ENCODE results near the gene PRX. TPM values are rescaled to one million over a fixed set of nuclear protein-coding genes. Genes with fewer than 3 reads are reported as not detected.

Gene PRX
- total and polyA plus RNA-seq, 2 of the 13 experiments (the other 11 are each of a cell fraction or from before 2014, with no cell fraction given), result 0.66 TPM

DNA sequence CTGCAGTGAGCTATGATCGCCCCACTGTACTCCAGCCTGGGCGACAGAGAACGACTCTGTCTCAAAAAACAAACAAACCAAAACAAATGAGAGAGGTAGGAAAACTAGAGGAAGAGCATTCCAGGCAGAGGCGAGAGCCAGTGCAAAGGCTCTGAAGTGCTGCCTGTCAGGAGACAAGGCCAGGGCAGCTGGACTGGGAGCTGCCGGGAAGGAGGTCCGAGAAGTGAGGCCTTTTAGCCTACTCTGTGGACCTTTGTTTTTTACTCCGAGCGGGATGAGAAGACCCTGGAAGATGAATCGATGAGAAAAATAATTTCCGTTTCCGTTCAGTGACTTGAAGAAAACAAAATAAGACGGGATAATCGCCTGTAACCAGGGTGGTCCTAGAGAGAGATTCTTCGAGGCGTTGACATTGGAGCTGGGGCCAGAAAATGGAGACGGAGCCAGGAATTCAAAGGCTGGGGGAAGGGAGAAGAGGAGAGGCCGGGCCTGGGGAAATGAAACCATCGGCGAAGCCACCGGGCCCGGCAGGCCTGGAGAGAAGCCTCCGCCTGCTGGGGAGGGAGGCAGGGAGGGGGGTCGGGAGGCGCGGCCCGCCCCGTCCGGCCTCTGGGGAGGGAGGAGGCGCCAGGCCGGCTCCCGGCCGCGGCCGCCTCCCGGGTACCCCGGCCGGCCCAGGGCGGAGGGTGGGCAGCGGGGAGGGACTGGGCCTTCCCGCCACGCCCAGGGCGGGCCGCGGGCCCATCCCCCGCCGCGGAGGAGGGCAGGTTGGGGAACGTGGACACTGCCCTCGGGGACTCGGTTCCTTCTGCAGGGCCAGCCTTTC is 20.4 kb upstream of the PRX start (continued):
- no peak for TF ChIP-seq SP1 (IDR thresholded peaks at IDR 0.05)
- TF ChIP-seq SP1 (CRISPR knock-in tag; IDR thresholded peaks at IDR 0.05), result peak; percentile 65
- 0 out of 2 replicates have a peak, but pooled peaks have one; percentile 7 for TF ChIP-seq ARHGAP35 (CRISPR knock-in tag; IDR thresholded peaks at IDR 0.05; ENCODE audit: borderline replicate concordance)
- TF ChIP-seq ZSCAN21 (CRISPR knock-in tag; IDR thresholded peaks at IDR 0.05; ENCODE audit: borderline replicate concordance), result no peak; the same call in 1 of the 2 replicates
- no peak for TF ChIP-seq NR2F6 (IDR thresholded peaks at IDR 0.05)
- peak; percentile 11; the same call in 1 of the 2 replicates for TF ChIP-seq NR2F6 (CRISPR knock-in tag; IDR thresholded peaks at IDR 0.05)
- no peak for TF ChIP-seq SOX5 (CRISPR knock-in tag; IDR thresholded peaks at IDR 0.05; ENCODE audit: borderline replicate concordance)
- TF ChIP-seq SAP130 (CRISPR knock-in tag; IDR thresholded peaks at IDR 0.05; ENCODE audit: low read depth), result peak; percentile 43; the same call in 1 of the 2 replicates
- no peak for TF ChIP-seq MAFK (conservative IDR thresholded peaks at IDR 0.05 in 1 of 2, IDR thresholded peaks at IDR 0.05 in 1 of 2; ENCODE audit: low read length in 2 of 2)
- TF ChIP-seq CHD2 (IDR thresholded peaks at IDR 0.05; ENCODE audit: low read depth, low read length), result no peak
- TF ChIP-seq MIXL1 (CRISPR knock-in tag; IDR thresholded peaks at IDR 0.05), result 0 out of 2 replicates have a peak, but pooled peaks have one; percentile 20
- TF ChIP-seq THAP11 (CRISPR knock-in tag; IDR thresholded peaks at IDR 0.05), result peak; percentile 58; the same call in 1 of the 2 replicates
- TF ChIP-seq, protein P1, sequence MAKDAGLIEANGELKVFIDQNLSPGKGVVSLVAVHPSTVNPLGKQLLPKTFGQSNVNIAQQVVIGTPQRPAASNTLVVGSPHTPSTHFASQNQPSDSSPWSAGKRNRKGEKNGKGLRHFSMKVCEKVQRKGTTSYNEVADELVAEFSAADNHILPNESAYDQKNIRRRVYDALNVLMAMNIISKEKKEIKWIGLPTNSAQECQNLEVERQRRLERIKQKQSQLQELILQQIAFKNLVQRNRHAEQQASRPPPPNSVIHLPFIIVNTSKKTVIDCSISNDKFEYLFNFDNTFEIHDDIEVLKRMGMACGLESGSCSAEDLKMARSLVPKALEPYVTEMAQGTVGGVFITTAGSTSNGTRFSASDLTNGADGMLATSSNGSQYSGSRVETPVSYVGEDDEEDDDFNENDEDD (CRISPR knock-in tag; IDR thresholded peaks at IDR 0.05; ENCODE audit: borderline replicate concordance), result peak; percentile 82; the same call in 1 of the 2 replicates
- no peak for TF ChIP-seq ZNF282 (IDR thresholded peaks at IDR 0.05; ENCODE audit: partially characterized antibody)
- TF ChIP-seq HDAC2 (CRISPR knock-in tag; IDR thresholded peaks at IDR 0.05), result peak; percentile 46
- peak; percentile 76 for TF ChIP-seq POLR2G (IDR thresholded peaks at IDR 0.05; ENCODE audit: low read depth, low read length)
- TF ChIP-seq, protein P2, sequence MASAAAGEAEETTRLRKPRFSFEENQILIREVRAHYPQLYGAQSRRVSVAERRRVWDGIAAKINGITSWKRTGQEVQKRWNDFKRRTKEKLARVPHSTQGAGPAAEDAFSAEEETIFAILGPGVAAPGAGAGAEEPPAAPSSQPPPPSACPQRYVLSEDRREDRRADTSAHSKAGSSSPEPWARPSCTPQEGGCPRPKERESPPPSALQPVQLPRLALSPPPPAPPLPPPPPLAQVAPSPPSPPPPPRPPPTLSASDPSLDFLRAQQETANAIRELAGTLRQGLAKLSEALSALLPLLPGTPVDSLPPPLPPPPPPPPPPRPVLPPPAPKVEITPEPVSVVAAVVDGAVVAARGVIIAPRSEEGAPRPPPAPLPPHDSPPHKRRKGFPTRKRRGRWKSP (CRISPR knock-in tag; IDR thresholded peaks at IDR 0.05), result 0 out of 2 replicates have a peak, but pooled peaks have one; percentile 11
- TF ChIP-seq, protein P3, sequence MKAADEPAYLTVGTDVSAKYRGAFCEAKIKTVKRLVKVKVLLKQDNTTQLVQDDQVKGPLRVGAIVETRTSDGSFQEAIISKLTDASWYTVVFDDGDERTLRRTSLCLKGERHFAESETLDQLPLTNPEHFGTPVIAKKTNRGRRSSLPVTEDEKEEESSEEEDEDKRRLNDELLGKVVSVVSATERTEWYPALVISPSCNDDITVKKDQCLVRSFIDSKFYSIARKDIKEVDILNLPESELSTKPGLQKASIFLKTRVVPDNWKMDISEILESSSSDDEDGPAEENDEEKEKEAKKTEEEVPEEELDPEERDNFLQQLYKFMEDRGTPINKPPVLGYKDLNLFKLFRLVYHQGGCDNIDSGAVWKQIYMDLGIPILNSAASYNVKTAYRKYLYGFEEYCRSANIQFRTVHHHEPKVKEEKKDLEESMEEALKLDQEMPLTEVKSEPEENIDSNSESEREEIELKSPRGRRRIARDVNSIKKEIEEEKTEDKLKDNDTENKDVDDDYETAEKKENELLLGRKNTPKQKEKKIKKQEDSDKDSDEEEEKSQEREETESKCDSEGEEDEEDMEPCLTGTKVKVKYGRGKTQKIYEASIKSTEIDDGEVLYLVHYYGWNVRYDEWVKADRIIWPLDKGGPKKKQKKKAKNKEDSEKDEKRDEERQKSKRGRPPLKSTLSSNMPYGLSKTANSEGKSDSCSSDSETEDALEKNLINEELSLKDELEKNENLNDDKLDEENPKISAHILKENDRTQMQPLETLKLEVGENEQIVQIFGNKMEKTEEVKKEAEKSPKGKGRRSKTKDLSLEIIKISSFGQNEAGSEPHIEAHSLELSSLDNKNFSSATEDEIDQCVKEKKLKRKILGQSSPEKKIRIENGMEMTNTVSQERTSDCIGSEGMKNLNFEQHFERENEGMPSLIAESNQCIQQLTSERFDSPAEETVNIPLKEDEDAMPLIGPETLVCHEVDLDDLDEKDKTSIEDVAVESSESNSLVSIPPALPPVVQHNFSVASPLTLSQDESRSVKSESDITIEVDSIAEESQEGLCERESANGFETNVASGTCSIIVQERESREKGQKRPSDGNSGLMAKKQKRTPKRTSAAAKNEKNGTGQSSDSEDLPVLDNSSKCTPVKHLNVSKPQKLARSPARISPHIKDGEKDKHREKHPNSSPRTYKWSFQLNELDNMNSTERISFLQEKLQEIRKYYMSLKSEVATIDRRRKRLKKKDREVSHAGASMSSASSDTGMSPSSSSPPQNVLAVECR (CRISPR knock-in tag; IDR thresholded peaks at IDR 0.05; ENCODE audit: borderline replicate concordance), result peak; percentile 14; the same call in 1 of the 2 replicates
- TF ChIP-seq, protein P4, sequence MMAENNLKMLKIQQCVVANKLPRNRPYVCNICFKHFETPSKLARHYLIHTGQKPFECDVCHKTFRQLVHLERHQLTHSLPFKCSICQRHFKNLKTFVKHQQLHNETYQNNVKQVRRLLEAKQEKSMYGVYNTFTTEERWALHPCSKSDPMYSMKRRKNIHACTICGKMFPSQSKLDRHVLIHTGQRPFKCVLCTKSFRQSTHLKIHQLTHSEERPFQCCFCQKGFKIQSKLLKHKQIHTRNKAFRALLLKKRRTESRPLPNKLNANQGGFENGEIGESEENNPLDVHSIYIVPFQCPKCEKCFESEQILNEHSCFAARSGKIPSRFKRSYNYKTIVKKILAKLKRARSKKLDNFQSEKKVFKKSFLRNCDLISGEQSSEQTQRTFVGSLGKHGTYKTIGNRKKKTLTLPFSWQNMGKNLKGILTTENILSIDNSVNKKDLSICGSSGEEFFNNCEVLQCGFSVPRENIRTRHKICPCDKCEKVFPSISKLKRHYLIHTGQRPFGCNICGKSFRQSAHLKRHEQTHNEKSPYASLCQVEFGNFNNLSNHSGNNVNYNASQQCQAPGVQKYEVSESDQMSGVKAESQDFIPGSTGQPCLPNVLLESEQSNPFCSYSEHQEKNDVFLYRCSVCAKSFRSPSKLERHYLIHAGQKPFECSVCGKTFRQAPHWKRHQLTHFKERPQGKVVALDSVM (CRISPR knock-in tag; IDR thresholded peaks at IDR 0.05), result peak; percentile 53; the same call in 1 of the 2 replicates
- TF ChIP-seq MXD1 (CRISPR knock-in tag; IDR thresholded peaks at IDR 0.05), result peak; percentile 17; the same call in 1 of the 2 replicates

Data from HepG2 (cell line).